HS-5 (cell line): ENCODE measurements around the gene NRG3.
"Not testable (repeated sequence)": the region's sequence is repeated elsewhere in the genome, so short reads cannot be mapped to it uniquely, and the experiment has no call there.

Source experiments
- DNase-seq: peaks from one replicate; pipeline ENCODE4 v3.0.0-alpha.2; 2012; ENCODE audit warnings: low read depth

Gene NRG3

DNA sequence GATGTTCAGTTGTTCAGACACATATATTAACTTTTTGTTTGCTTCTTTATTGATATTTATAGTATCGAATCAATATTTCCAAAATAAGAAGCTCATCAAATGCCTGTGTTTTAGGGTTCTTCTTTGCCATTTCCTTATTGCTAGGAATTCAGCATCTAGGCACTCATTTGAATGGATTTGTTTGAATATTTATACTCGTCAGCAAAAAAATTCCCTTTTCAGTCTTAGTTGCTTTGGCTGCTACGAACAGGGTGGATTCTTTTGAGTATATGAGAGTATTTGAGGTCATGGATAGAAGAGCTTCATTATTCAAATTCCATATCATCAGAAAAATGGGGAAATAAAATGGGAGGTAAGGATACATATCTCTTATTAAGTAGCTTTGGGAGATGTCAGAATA is 706.9 kb downstream of the NRG3 start:
- no peak for DNase-seq

DNA sequence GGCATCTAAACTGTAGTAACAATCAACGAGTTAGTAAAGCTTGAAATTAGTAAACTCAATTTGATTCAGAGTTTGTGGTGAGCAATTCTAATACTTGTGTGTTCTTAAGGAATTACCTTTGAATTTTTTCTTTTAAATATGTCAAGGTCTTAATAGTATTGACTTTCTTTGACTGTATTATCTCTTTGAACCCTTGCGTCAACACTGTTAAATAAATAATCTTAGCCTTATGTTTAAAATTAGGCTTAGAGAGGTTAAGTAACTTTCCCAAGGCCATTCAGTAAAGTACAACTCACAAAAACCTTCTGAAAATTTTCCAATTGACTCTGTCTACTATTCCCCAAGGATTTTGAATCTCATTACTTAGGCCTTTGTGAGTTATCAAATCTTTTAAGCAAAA is 716.4 kb downstream of the NRG3 start:
- no peak for DNase-seq

DNA sequence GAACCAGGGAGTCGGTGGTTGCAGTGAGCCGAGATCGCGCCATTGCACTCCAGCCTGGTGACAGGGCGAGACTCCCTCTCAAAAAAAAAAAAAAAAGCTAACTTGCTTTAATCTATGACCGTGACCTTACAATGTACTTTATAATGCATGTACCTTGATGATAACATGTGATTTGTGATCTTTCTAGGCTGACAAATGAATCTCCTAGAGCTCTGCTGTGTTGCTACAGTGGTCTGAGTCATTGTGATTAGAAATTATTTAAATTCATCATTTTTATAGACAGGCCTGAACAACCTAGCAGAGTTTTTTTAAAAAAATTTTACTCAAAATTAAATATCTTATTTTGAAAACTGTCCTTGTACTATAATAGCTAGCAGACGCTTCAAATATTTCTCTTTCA is 722.8 kb downstream of the NRG3 start:
- DNase-seq, result no peak

DNA sequence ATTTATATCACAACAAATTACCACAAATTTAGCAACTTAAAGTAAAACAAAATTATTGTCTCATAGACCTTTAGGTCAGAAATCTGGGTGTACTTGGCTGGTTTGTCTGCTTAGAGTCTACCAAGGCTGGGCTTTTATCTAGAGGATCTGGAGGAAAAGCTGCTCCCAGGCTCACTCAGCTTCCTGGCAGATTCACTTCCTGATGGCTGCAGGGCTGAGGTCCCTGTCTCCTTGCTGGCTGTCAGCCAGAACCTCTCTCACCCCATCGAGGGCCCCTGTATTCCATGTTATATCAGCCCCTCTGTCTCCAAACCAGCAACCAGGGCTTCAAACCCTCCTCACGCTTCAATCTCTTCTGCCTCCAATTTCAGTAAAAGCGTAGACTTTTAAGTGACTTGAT is 734.9 kb downstream of the NRG3 start:
- DNase-seq, result no peak

DNA sequence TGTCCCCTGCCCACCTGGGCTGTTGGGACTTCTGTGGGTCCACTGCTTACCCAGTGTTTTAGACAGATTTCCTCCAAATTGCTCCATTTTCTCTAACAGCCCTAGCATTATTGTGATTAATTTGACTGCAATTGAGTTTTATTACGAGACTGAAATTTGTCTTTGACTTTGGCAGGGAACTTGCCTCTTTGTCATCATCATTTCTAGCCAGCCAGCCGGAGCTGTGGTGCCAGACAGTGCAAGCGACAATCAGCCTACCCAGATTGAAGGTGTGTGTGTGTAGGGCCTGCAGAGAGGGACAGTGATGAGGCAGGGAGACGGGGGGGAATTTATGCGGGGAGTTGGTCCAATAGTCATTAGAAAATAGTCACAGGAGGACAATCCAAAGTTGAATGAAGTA is 743.0 kb downstream of the NRG3 start:
- no peak for DNase-seq

DNA sequence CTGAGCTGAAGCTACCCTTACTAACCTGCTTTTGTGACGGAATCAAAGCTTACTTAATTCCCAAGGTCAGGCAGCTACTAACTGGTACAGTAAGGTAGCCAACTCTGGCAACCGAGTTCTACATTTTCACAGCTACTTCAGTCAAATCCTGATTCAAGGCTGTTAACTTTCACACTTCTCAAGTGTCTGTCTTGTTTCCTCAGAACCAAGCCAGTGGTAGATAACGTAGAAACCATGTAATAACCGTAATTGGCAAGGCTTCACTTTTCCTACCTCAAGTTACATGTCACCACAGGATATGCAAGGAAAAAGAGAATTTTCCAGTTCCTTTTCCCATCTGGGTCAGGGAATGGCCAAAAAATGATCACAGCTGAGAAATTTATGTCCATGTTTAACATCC is 746.7 kb downstream of the NRG3 start:
- no peak for DNase-seq

DNA sequence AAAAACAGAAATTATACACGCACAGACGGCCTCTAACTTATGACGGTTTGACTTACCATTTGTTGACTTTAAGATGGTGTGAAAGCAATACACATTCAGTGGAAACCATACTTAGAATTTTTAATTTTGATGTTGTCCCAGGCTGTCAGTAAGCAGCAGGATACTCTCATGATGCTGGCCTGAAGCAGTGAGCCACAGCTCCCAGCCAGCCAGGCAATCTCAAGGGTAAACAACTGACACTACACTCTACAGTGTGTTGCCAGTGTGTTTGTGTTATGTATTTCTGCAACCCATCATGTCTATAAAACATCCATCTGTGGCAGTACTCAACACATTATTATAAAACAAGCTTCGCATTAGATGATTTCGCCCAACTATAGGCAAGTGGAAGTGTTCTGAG is 747.5 kb downstream of the NRG3 start:
- DNase-seq, result no peak

DNA sequence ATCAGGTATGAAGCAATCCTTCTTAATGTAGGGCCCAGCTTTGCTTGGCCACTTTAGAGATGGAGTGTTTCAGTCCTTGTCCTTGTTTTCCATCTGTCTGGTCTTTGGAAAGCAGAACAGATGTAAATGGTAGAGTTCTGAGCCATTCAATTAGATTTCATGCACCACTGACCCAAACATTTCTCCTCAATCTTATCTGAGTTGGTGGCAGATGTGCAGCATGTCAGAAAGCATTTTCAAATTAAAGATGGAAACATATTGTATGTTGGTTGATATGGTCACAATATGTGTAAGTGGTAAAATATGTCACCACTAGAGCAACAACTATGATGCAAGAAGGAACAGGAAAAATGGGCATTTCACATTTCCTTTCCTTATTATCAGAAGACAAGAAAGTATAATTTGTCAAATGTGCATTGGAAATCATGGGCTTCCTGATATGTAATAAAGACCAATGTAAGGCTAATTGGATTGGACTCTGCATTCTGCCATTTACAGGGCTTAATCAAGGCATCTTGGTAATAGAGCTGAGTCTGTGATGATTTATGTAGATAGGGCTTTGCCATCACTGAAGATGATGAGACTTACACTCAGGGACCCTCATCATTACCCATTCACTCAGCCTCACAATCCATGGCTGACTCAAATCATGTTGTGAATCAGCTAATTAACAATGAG is 750.7 kb downstream of the NRG3 start:
- DNase-seq, result no peak

DNA sequence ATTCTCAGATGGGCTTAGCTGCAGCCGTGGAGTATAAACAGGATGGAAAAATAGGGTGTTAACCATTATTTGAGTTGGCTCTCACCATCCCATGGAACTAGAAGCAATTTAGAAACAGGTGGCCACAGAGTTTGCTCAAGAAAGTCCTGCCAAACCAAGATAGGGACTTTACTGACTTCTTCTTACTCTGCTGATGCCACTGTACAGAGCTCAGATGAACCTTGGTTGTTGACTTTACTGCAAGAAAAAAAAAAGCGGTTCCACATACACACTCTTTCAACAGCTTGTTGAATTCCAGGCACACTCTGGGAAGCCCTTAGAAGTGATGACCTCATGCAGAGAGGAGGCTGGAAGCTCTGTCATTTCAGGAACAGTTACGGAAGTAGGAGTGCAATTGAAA is 753.4 kb downstream of the NRG3 start:
- no peak for DNase-seq

DNA sequence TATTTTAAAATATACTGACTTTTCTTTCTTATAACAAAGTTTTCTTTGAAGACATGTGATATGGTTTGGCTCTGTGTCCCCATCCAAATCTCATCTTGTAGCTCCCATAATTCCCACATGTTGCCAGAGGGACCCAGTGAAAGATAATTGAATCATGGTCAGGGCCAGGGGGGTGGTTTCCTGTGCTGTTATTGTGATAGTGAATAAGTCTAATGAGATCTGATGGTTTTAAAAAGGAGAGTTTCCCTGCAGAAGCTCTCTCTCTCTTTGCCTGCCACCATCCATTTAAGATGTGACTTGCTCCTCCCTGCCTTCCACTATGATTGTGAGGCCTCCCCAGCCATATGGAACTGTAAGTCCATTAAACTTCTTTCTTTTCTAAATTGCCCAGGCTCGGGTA is 768.1 kb downstream of the NRG3 start:
- DNase-seq, result no peak

DNA sequence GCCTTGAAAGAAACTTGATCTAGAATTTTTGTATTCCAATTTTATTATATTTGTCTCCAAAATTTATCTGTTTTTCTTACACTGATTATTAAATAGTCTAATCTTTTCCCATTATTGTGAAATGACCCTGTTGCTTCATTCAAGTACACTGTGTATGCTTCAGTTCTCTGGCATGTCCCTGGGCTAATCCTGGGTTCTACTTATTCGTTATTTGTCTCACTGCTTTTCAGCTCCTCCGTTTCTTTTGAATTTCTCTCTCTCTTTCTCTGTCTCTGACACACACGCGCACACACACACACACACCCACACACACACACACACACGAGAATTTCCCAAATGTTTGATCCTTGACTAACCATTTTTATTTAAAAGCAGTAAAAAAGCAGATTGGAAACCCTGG is 768.6 kb downstream of the NRG3 start:
- DNase-seq, result no peak

DNA sequence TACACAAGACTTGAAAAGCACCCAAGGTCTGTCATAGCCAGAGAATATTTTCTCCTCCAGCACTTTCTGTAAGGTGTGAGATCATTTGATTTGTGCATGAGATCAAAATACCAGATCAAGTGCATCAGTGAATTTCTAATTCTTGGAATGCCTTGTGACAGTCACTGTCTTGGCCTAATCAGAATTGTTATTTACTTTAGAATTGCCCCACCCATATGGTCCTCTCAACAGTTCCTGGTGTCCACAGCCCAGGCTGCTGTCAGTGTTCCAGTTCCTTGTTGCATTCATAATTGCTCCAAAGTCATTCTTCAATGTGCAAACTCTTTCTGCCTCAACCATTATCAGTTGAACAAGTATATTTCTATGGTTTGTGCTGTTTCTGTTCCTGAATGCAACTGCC is 770.2 kb downstream of the NRG3 start:
- no peak for DNase-seq

DNA sequence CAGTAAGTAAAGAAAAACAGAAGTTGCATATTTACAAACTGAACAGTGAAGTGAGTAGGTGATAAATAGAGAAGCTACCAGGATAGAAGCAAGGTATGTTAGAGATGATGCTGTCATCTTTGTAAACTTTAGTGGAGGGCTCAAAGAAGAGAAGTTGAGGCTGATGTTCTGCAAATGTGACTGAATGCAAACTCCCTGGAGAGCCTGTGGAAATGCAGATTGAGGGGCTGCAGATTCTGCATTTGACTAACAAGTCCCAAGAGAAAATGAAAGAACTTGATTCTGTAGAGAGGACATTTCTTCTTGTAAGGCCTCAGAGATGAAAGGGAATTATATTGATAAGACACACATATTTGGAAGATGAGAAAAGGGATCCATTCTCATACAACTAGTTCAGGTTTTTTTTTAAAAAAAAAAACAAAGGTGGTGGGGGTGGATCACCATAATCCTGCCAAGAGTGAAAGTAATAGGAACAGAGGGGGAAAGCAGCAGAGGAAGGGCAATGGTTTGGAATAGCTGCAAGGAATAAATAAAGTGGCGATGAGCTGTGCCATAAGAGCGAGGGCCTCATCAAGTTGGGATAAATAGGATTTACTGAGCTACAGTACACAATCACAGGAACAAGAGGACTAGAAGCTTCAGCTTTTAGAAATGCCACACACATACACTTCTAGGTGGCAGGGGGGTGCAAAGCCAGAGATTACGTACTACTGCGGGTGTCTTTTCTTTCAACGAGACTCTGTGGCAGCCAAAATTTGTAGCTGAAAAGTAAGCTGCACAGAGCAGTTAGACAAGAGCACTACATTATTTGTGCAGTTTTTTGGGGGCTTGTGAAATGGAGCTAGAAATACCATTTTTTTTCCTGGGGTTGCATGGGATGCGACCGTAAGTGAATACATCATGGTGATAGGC is 778.5 kb downstream of the NRG3 start:
- no peak for DNase-seq

DNA sequence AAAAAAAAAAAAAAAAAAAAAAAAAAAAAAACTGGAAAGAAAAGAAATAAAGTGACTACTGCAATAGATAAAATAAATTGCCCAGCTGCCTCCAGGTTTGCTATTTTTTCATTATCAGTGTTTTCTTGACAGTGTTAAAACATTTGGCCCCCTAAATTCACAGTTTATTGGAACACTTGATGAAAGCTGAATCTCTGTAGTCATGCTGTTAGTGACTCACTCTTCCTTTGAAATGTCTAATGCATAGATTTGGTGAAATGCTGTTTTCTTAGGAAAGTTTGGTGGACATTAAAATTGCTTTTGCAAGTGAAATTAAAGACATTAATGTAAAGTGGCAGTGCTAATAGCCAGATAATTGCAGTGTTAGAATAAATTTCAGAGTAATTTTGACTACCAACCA is 785.2 kb downstream of the NRG3 start:
- DNase-seq, result no peak

DNA sequence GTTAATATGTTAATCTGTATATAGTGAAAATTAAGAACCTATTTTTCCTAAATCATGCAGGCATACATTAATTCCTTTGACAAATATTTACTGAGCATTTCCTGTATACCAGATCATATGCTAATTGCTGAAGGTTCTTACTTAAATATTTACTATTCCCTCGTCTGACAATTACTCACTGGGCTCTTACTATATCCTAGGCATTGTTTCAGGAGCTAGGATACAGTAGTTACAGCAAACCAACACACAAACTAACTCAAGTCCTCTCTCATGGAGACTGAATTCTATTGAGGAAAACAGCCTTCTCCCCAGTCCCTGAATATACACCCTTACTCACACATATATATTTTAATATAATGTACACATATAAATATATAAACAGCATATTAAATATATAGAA is 786.0 kb downstream of the NRG3 start:
- no peak for DNase-seq

DNA sequence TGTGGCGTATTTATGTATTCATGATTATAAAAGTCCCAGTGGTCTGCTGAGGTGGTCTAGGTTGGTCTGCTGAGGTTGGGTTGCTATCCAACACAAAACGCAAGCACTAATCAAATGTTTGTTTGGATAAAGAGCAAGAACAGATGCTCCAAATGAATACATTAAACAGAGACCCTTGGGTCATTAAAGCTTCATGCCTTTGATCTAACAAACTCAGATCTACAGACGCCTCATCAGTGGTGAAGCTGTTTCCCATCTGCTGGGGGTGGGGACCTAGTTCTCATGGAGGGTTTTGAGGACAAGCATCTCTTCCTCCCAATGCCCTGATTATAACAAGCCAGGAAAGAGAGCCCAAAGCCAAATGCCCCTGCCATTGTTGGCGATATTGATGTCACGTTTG is 786.7 kb downstream of the NRG3 start:
- DNase-seq, result no peak

DNA sequence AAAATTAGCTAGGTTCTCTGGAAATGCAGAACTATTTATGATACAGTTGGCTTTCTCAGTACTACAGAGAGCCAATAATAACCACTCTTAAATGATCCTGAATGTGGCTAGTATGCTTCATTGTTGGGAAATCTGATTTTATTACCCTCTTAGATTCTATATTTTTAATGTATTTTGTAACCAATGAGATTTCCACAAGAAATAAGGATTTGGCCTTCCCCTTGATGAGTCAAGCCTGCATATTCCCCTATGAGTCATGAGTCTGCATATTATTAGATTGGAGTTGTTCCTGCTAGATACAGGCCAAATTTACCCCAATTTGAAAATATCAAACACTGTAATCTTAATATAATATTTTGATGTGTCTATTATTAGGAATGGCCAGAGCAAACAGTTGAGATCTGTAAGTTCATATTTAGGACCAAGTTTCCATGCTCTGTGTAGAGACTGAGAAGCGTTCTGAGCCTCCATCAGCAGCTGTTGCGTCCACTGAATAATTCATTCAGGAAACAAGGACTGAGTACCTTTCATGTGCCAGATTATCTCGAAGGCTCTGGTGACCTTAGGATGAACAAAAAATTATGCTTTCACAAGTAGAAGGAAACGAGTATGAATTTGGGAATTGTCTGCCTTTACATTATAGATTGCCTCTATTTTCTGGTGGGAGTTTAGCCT is 793.4 kb downstream of the NRG3 start:
- DNase-seq, result peak; percentile 54

DNA sequence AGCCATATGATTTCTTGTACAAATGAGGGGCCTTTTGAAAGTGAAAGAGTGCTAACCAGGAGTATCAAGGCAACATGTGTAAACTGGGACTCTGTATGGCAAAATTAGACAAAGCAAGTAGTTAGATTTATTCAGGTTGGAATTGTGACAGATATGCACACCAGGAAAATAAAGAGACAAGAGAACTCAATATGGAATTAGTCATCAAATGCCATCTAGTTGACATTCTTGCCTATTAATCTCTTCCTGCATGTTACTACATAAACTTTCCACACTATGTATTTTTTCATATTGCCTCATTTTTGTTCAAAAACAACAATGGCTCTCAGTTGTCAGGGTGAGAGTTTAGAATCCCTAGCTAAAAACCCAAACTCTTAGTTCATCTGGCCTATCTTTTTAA is 799.0 kb downstream of the NRG3 start:
- no peak for DNase-seq

DNA sequence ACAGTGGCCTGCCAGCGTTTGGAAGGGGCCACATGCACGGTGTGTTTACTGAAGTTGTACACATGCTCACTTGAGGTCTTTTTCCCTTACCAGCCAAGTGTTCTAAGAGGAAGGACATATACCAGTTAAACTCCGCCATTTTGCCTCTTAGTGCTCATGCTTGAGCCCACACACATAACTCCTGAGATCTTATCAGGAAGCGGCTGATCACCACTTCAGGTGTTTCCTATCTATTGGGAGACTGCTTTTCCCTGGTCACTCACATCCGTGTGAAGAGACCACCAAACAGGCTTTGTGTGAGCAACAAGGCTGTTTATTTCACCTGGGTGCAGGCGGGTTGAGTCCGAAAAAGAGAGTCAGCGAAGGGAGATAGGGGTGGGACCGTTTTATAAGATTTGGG is 802.9 kb downstream of the NRG3 start:
- not testable (repeated sequence) for DNase-seq

DNA sequence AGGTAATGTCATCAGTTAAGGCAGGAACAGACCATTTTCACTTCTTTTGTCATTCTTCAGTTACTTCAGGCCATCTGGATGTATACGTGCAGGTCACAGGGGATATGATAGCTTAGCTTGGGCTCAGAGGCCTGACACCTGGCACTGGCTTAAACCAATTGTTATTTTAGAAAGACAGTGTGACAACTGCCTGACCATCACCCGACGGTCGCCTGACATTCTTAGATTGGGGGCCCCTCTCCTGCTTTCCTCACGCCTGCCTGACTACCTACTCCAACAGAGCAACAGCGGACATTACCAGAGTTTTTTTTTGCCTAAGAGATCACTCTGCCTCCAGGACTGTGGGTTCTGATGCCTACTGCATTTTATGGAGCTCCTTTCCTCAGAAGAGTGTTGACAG is 803.5 kb downstream of the NRG3 start:
- DNase-seq, result not testable (repeated sequence)

DNA sequence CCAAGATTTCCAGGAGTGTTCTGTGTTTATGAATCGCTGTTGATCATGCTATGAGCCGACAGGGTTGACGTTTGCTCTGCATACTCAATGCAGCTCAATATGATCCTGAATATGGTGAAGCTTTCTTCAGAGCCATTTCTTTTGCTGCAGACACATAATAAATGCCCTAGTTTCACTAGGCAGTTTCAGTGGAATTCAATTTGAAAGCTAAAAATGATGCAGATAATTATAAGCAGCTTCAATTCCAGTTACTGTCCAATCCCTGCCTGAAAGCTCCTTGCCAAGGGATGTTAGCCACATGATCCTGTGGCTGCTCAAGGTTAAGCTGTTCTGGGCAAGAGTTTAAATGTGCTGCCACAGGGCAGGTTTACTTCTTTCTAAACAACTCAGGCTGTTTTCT is 805.6 kb downstream of the NRG3 start:
- DNase-seq, result no peak

DNA sequence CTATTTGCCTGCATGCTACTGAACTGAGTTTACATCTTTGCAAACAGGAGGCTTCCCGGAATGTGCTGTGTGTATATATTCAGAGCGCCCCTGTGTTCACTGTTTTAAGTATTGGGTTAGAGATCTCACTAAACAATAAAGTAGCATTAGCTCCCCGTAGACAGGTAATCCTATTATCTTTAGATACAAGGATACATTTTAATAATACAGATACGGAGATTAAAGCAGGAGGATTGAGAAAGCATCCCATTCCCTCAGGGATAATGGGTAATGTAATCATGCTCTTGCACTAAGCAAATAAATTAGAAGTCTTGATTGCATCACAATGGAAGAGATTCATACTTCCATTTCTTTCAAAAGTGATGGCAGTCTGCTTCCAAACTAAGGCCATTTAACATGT is 809.0 kb downstream of the NRG3 start:
- no peak for DNase-seq

DNA sequence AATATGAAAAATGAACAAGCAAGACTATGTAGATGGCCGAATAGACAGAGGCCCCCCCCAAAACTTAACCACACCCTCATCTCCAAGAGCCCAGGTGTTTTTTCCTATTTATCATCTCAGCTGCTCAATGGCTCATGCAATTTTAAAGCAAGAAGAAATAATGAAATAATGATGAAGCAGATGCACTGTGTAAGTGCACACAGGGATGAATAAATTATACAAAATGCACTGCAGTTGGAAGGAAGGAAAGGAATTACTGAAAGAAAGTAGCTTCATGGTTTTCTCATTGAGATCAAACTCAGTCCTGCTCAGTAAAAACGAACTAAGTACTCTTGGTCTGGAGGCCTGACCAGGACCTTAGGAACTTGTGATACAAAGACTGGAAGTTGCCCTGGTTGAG is 810.1 kb downstream of the NRG3 start:
- no peak for DNase-seq
